Measurements from ENCODE around the gene CLEC10A.
"Not testable (repeated sequence)": the region's sequence is repeated elsewhere in the genome, so short reads cannot be mapped to it uniquely, and the experiment has no call there.

- not testable (repeated sequence) for TF ChIP-seq CTCF, POLR2A (IDR thresholded peaks at IDR 0.05)
Observed at GRCh38 chr17:7126386-7126785, 46.3 kb upstream of the CLEC10A start.
